ENCODE data around the gene MTARC1.

MTARC1 gene

DNA sequence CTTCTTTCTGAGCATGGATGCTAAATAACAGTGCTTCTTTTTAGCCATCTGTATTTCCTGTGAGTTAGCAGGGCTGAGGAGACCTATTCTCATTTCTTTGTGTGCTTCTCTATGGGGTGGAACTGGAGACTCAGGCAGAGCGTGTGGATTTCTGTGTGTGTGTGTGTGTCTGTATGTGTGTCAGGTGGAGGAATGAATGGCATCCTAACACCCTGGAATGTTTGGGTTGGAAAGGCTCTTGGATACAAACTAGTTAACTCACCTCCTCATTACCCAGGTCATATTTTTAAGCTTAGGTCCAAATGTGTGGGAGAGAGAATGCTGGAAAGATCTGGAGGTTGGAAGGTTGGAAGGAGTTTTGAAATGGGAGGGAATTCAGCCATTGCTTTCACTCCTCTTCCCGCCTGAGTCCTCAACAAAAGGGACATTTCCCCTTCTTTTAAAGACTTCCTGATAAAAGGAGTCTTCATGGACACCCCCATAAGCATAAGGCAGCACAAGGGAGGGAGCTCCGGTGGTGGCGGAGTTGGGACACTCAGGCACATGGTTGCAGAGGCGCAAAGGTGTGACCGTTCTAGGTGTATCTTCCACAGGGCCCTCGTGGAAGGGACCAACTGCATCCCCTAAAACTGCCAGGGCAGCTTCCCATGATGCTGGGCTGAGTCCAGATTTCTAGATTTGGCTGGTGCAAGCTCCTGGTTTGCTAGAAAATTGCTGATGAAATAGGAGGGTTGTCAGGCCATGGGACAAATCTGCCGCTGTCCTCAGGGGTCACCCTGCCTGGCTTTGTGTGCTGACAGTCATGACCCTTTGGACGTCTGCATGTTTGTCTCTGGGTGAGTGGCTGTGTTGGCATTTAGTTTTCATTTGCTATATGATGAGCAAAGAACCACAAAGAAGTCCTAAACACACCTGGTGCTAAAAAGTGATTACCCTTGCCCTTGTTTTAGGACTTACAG lies 37.6 kb downstream of the MTARC1 start:
- TF ChIP-seq, protein P1, sequence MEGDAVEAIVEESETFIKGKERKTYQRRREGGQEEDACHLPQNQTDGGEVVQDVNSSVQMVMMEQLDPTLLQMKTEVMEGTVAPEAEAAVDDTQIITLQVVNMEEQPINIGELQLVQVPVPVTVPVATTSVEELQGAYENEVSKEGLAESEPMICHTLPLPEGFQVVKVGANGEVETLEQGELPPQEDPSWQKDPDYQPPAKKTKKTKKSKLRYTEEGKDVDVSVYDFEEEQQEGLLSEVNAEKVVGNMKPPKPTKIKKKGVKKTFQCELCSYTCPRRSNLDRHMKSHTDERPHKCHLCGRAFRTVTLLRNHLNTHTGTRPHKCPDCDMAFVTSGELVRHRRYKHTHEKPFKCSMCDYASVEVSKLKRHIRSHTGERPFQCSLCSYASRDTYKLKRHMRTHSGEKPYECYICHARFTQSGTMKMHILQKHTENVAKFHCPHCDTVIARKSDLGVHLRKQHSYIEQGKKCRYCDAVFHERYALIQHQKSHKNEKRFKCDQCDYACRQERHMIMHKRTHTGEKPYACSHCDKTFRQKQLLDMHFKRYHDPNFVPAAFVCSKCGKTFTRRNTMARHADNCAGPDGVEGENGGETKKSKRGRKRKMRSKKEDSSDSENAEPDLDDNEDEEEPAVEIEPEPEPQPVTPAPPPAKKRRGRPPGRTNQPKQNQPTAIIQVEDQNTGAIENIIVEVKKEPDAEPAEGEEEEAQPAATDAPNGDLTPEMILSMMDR (IDR thresholded peaks at IDR 0.05): no peak
- no peak overlapping the region for H3K9ac ChIP-seq
- H3K9me3 ChIP-seq (ENCODE audit: control insufficient read depth, low read length): no peaks in the 10 kb centered on the region
- H3K36me3 ChIP-seq (ENCODE audit: control insufficient read depth, insufficient read depth, low read length): no peaks in the 10 kb centered on the region
- no peaks in the 10 kb centered on the region for H3K79me2 ChIP-seq
- H3K27me3 ChIP-seq (ENCODE audit: control insufficient read depth, insufficient read depth, low read length): no peaks in the 10 kb centered on the region
- no peak overlapping the region for H3K4me2 ChIP-seq (ENCODE audit: low read length)
- no peak overlapping the region for H3K27ac ChIP-seq
- no peak overlapping the region for H2AFZ ChIP-seq
- no peak overlapping the region for H3K4me3 ChIP-seq (ENCODE audit: low read depth, low read length)
- no peaks in the 10 kb centered on the region for H3K4me1 ChIP-seq

GRCh38 chr1:220825819-220826551 lies 39.3 kb downstream of the MTARC1 start:
- Histone ChIP-seq H3K4me3 (ENCODE audit: low read depth, low read length) (no peak overlapping the region), H3K4me1 (no peaks in the 10 kb centered on the region), H3K36me3 (ENCODE audit: control insufficient read depth, insufficient read depth, low read length) (no peaks in the 10 kb centered on the region), H3K9ac (no peak overlapping the region), H3K27ac (no peak overlapping the region), H3K79me2 (no peaks in the 10 kb centered on the region), H3K27me3 (ENCODE audit: control insufficient read depth, insufficient read depth, low read length) (no peaks in the 10 kb centered on the region), H3K4me2 (ENCODE audit: low read length) (no peak overlapping the region), H3K9me3 (ENCODE audit: control insufficient read depth, low read length) (no peaks in the 10 kb centered on the region), H2AFZ (no peak overlapping the region)
- TF ChIP-seq, protein P1 (IDR thresholded peaks at IDR 0.05): no peak

- no peak overlapping the region for H3K27ac ChIP-seq
- H2AFZ ChIP-seq: no peak overlapping the region
- no peaks in the 10 kb centered on the region for H3K4me1 ChIP-seq
- no peaks in the 10 kb centered on the region for H3K9me3 ChIP-seq (ENCODE audit: control insufficient read depth, low read length)
- TF ChIP-seq, protein P1 (IDR thresholded peaks at IDR 0.05): no peak
- no peaks in the 10 kb centered on the region for H3K79me2 ChIP-seq
- H3K4me2 ChIP-seq (ENCODE audit: low read length): no peak overlapping the region
- no peaks in the 10 kb centered on the region for H3K27me3 ChIP-seq (ENCODE audit: control insufficient read depth, insufficient read depth, low read length)
- H3K4me3 ChIP-seq (ENCODE audit: low read depth, low read length): no peak overlapping the region
- H3K9ac ChIP-seq: no peak overlapping the region
- no peaks in the 10 kb centered on the region for H3K36me3 ChIP-seq (ENCODE audit: control insufficient read depth, insufficient read depth, low read length)
Observed at GRCh38 chr1:220826729-220827128, 40.0 kb downstream of the MTARC1 start.

DNA sequence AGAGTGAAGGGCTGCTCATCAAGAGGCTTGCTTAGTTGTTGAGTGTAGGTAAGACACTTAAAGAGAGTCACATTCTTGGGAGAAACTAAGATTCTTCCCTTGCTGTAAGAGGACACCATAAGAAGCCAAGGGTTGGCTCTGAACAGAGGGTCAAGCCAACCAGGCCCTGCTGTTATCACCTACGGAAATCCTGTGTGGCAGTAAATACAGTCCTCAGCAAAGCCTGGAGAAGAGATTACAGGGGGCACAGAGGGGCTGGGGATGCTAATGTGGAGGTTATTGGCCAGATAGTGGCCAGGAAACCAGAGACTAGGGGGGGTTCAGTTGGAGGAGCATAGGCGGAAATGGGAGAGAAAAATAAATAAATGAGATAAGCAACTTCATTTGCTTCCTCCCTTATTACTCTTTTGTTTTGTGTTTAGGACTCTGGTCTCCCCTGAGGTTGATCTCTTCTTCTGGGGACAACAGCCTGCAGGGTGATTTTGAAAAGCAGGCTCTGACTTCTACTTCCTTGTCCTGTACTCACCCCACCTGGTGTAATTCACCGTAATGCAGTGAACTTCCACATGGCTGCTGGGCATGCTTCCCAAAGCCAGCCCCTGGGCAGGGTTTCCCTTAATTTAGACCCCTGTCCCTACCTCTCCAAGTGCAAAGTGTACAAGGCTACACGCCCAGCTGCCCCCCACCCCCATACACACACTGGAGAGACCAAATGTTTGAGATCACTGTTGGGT lies 40.9 kb downstream of the MTARC1 start:
- no peak overlapping the region for H2AFZ ChIP-seq
- no peak overlapping the region for H3K9ac ChIP-seq
- no peak overlapping the region for H3K4me2 ChIP-seq (ENCODE audit: low read length)
- H3K4me1 ChIP-seq: no peaks in the 10 kb centered on the region
- H3K27me3 ChIP-seq (ENCODE audit: control insufficient read depth, insufficient read depth, low read length): no peaks in the 10 kb centered on the region
- TF ChIP-seq, protein P1 (IDR thresholded peaks at IDR 0.05): no peak
- no peaks in the 10 kb centered on the region for H3K79me2 ChIP-seq
- no peak overlapping the region for H3K27ac ChIP-seq
- no peaks in the 10 kb centered on the region for H3K9me3 ChIP-seq (ENCODE audit: control insufficient read depth, low read length)
- H3K36me3 ChIP-seq (ENCODE audit: control insufficient read depth, insufficient read depth, low read length): no peaks in the 10 kb centered on the region
- H3K4me3 ChIP-seq (ENCODE audit: low read depth, low read length): no peak overlapping the region
